H1 (cell line): Measurements from ENCODE around the gene DBNDD1. TPM values are rescaled to one million over a fixed set of nuclear protein-coding genes. Genes with fewer than 3 reads are reported as not detected.

Source experiments
- ATF2 ChIP-seq: IDR thresholded peaks from 2 replicates; pipeline ENCODE4 v1.6.1; 2012; ENCODE audit warnings: low read length, inconsistent platforms
- CBX5 ChIP-seq: fragments of 300-800, 300-1000 bp; sonication (generic); IDR thresholded peaks from 2 replicates; pipeline ENCODE4 v1.7.1; 2016; ENCODE audit warnings: antibody characterized with exemption, low read length, low read depth
- CTBP2 ChIP-seq: IDR thresholded peaks from 2 replicates; pipeline ENCODE4 v1.7.0; 2011; ENCODE audit warnings: borderline replicate concordance, mild to moderate bottlenecking, moderate library complexity, mixed read lengths, low read length; ENCODE audit not compliant: insufficient read depth, insufficient read length
- JUND ChIP-seq: IDR thresholded peaks from 2 replicates; pipeline ENCODE4 v1.6.1; 2011; ENCODE audit warnings: mild to moderate bottlenecking, improper control_type of control experiment, low read length
- POLR2A ChIP-seq, 2 experiments: IDR thresholded peaks; 1 replicate in 1 of 2; 2 replicates in 1 of 2; pipeline ENCODE4 v1.6.1; 2011; ENCODE audit warnings: low read depth in 2 of 2, low read length in 2 of 2, mild to moderate bottlenecking in 2 of 2; ENCODE audit errors: control extremely low read depth in 1 of 2
- RNF2 ChIP-seq: fragments of 200-900, 300-1000 bp; sonication (generic); IDR thresholded peaks from 2 replicates; pipeline ENCODE4 v1.7.1; 2016; ENCODE audit warnings: borderline replicate concordance, low read depth, mild to moderate bottlenecking, antibody characterized with exemption, low read length; ENCODE audit not compliant: poor library complexity, severe bottlenecking; ENCODE audit errors: missing control alignments
- polyA plus RNA-seq, 7 experiments: library from polyadenylated mRNA; depleted of rRNA in 3 of 7; stranded (reverse) in 5 of 7; unstranded in 2 of 7; fragments of >200 nt in 5 of 7; fragments of 200-250 nt in 2 of 7; gene quantifications; 1 replicate in 5 of 7; 2 replicates in 1 of 7; 4 replicates in 1 of 7; pipeline versions ENCODE4 v1.2.1 to v1.2.3, GENCODE V29; 2011 to 2013; ENCODE audit warnings: missing spikeins in 2 of 7, mixed read lengths in 2 of 7
- total RNA-seq: library from RNA; stranded (reverse); fragmentation: NEBNext Ultra II Directional; extraction: Animal tissue kit (Norgen Biotek cat#: 25700); gene quantifications from 2 replicates; pipeline ENCODE4 v1.2.1, GENCODE V29; 2021

Gene DBNDD1
- total and polyA plus RNA-seq, 2 of the 8 experiments (the other 6 are each of a cell fraction or from before 2014, with no cell fraction given), result 69.9 to 92.6 TPM

- no peak for TF ChIP-seq RNF2
- no peak for TF ChIP-seq CBX5
- TF ChIP-seq POLR2A (IDR thresholded peaks at IDR 0.05; ENCODE audit: control extremely low read depth in 1 of 2, low read depth in 2 of 2, low read length in 2 of 2), result no peak
- TF ChIP-seq JUND, result no peak
- no peak for TF ChIP-seq ATF2
- no peak for TF ChIP-seq CTBP2
Observed at GRCh38 chr16:90005956-90006663, 13.1 kb downstream of the DBNDD1 start (continued).
